GM19468 (cell line): ENCODE measurements around the gene IL31.

ENCODE experiments used
- ATAC-seq: cut with Tn5 transposase; IDR thresholded peaks from one replicate; pipeline ENCODE4 v1.9.1; 2021; ENCODE audit warnings: mild to moderate bottlenecking, moderate library complexity, moderate number of reproducible peaks; ENCODE audit not compliant: unreplicated experiment; ENCODE audit errors: extremely low read depth

The IL31 gene

GRCh38 chr12:122135437-122136031 lies 38.5 kb downstream of the IL31 start:
- no peak for ATAC-seq

- no peak for ATAC-seq
Observed at GRCh38 chr12:122133192-122133950, 40.6 kb downstream of the IL31 start.

- no peak for ATAC-seq
Observed at GRCh38 chr12:122130150-122130549, 43.9 kb downstream of the IL31 start.

GRCh38 chr12:122129131-122129530 lies 44.9 kb downstream of the IL31 start:
- ATAC-seq: no peak

GRCh38 chr12:122128481-122128880 lies 45.5 kb downstream of the IL31 start:
- no peak for ATAC-seq

- no peak for ATAC-seq
Observed at GRCh38 chr12:122127839-122128238, 46.2 kb downstream of the IL31 start.

- no peak for ATAC-seq
Observed at GRCh38 chr12:122126713-122127597, 47.1 kb downstream of the IL31 start.

- no peak for ATAC-seq
Observed at GRCh38 chr12:122126342-122126635, 47.7 kb downstream of the IL31 start.

- ATAC-seq: no peak
Observed at GRCh38 chr12:122125452-122126341, 48.3 kb downstream of the IL31 start.

- no peak for ATAC-seq
Observed at GRCh38 chr12:122124370-122124769, 49.7 kb downstream of the IL31 start.

- no peak for ATAC-seq
Observed at GRCh38 chr12:122123761-122124145, 50.3 kb downstream of the IL31 start.

GRCh38 chr12:122123051-122123760 lies 50.8 kb downstream of the IL31 start:
- ATAC-seq: no peak
